ENCODE data around the gene PLIN5. TPM values are rescaled to one million over a fixed set of nuclear protein-coding genes. Genes with fewer than 3 reads are reported as not detected.

PLIN5 gene
- total RNA-seq, result not detected in 2 replicates

GRCh38 chr19:4534836-4535658 lies at the start of gene PLIN5:
TSS of gene PLIN5 (minus strand) at chr19:4535224. CDS start at chr19:4534074, 1,150 bp downstream.

GRCh38 chr19:4559569-4559968 lies 24.5 kb upstream of the PLIN5 start, which contains the start of gene SEMA6B:
TSS of gene SEMA6B (minus strand) at chr19:4559684. CDS start at chr19:4558457, 1,227 bp downstream.

GRCh38 chr19:4539693-4540581 lies 4.9 kb upstream of the PLIN5 start, which contains the start of gene LRG1:
TSS of gene LRG1 (minus strand) at chr19:4540036. CDS start at chr19:4540013, 23 bp downstream.

GRCh38 chr19:4518345-4519171 lies 16.5 kb downstream of the PLIN5 start, which contains the start of gene PLIN4:
TSS of gene PLIN4 (minus strand) at chr19:4518486. CDS start at chr19:4518272, 214 bp downstream.

Other genes with a start within 250 kb of the PLIN5 start
- gene TMIGD2, start 232.8 kb downstream of the PLIN5 start, total RNA-seq, result not detected in 2 replicates
- gene FSD1, start 230.6 kb downstream of the PLIN5 start, total RNA-seq, result 15.5 and 24.5 TPM in 2 replicates
- 5.9 and 7.5 TPM in 2 replicates for gene STAP2, start 196.4 kb downstream of the PLIN5 start, total RNA-seq
- gene MPND, start 191.7 kb downstream of the PLIN5 start, total RNA-seq, result 5.6 and 7.9 TPM in 2 replicates
- 29.1 and 36.1 TPM in 2 replicates for gene SH3GL1, start 134.7 kb downstream of the PLIN5 start, total RNA-seq
- gene CHAF1A, start 132.6 kb downstream of the PLIN5 start, total RNA-seq, result 10.1 and 29.7 TPM in 2 replicates
- 106 and 123 TPM in 2 replicates for gene UBXN6, start 77.4 kb downstream of the PLIN5 start, total RNA-seq
- 66.8 and 70.1 TPM in 2 replicates for gene HDGFL2, start 62.9 kb downstream of the PLIN5 start, total RNA-seq
- gene PLIN4, start 16.7 kb downstream of the PLIN5 start, total RNA-seq, result 0.55 and 4.0 TPM in 2 replicates
- gene LRG1, start 4.8 kb upstream of the PLIN5 start, total RNA-seq, result not detected in 2 replicates
- under 0.01 and 0.11 TPM in 2 replicates for gene SEMA6B, start 24.5 kb upstream of the PLIN5 start, total RNA-seq
- gene TNFAIP8L1, start 104.3 kb upstream of the PLIN5 start, total RNA-seq, result 3.4 and 6.5 TPM in 2 replicates
- 235 and 323 TPM in 2 replicates for gene MYDGF, start 135.1 kb upstream of the PLIN5 start, total RNA-seq
- gene DPP9, start 188.6 kb upstream of the PLIN5 start, total RNA-seq, result 36.4 and 48.0 TPM in 2 replicates